OCI-LY3 (cell line): ENCODE data around the gene KIAA0040.
"Not testable (repeated sequence)": the region's sequence is repeated elsewhere in the genome, so short reads cannot be mapped to it uniquely, and the experiment has no call there.

Experiments used
- H2AFZ ChIP-seq: fragments of 200-600, 300-600 bp; shearing (Covaris generic); 2 replicates; pipeline ENCODE4 v1.6.0; 2014; ENCODE audit warnings: antibody characterized with exemption, low read depth, low read length
- H3K27ac ChIP-seq: fragments of 200-600, 300-600 bp; sonication (generic); 2 replicates; pipeline ENCODE4 v1.5.1; 2014; ENCODE audit warnings: mild to moderate bottlenecking, low read length, moderate library complexity, mixed read lengths
- H3K27me3 ChIP-seq: fragments of 200-600, 300-600 bp; sonication (generic); 2 replicates; pipeline ENCODE4 v1.6.1; 2014; ENCODE audit warnings: low read depth, low read length, mixed read lengths
- H3K36me3 ChIP-seq: fragments of 200-600, 300-600 bp; sonication (generic); replicated peaks from 2 replicates; pipeline ENCODE3; 2014; ENCODE audit warnings: low read depth, low read length, mixed read lengths
- H3K4me1 ChIP-seq: fragments of 300-600, 200-600 bp; sonication (generic); 2 replicates; pipeline ENCODE4 v1.6.1; 2014; ENCODE audit warnings: low read length, mixed read lengths
- H3K4me2 ChIP-seq: fragments of 200-600, 300-600 bp; sonication (generic); 2 replicates; pipeline ENCODE4 v1.6.1; 2014; ENCODE audit warnings: low read length, mixed read lengths
- H3K4me3 ChIP-seq: fragments of 300-600, 200-600 bp; sonication (generic); 2 replicates; pipeline ENCODE4 v1.5.1; 2014; ENCODE audit warnings: antibody characterized with exemption, mild to moderate bottlenecking, low read length, moderate library complexity
- H3K79me2 ChIP-seq: fragments of 300-600, 200-600 bp; shearing (Covaris generic); 2 replicates; pipeline ENCODE4 v1.6.1; 2014; ENCODE audit warnings: mild to moderate bottlenecking, low read length, mixed read lengths
- H3K9ac ChIP-seq: fragments of 300-600, 200-600 bp; shearing (Covaris generic); 2 replicates; pipeline ENCODE4 v1.6.0; 2014; ENCODE audit warnings: mild to moderate bottlenecking, low read length, moderate library complexity
- H3K9me3 ChIP-seq: fragments of 200-600, 300-600 bp; shearing (Covaris generic); 2 replicates; pipeline ENCODE4 v1.6.1; 2014; ENCODE audit warnings: low read length, mixed read lengths; ENCODE audit not compliant: insufficient read depth
- H4K20me1 ChIP-seq: fragments of 200-600, 300-600 bp; sonication (generic); 2 replicates; pipeline ENCODE4 v1.6.1; 2016; ENCODE audit warnings: low read length, mixed read lengths; ENCODE audit not compliant: insufficient read depth
- CTCF ChIP-seq: fragments of 200-600, 300-600 bp; sonication (generic); IDR thresholded peaks from 2 replicates; pipeline ENCODE4 v1.5.1; 2014; ENCODE audit warnings: antibody characterized with exemption, low read length, low read depth
- EZH2phosphoT487 ChIP-seq: fragments of 200-600 bp; shearing (Covaris generic); IDR thresholded peaks from 2 replicates; pipeline ENCODE4 v1.6.1; 2018; ENCODE audit warnings: antibody characterized with exemption, mixed run types, low read depth

The KIAA0040 gene

GRCh38 chr1:175118375-175119367 lies 73.9 kb downstream of the KIAA0040 start:
- Histone ChIP-seq H3K4me2 (no peak overlapping the region), H3K4me1 (peaks cover 6% of the 10 kb centered on the region; the same call in 1 of the 2 replicates), H2AFZ (no peak overlapping the region), H3K9ac (no peak overlapping the region), H3K36me3 (no peaks in the 10 kb centered on the region), H3K27me3 (peaks cover under 1% of the 10 kb centered on the region; the same call in 1 of the 2 replicates), H3K79me2 (no peaks in the 10 kb centered on the region), H3K27ac (no peak overlapping the region), H4K20me1 (no peaks in the 10 kb centered on the region), H3K9me3 (peaks cover 4% of the 10 kb centered on the region), H3K4me3 (no peak overlapping the region)
- TF ChIP-seq EZH2phosphoT487, result no peak

GRCh38 chr1:175116903-175117302 lies 75.7 kb downstream of the KIAA0040 start:
- no peak for TF ChIP-seq EZH2phosphoT487
- no peak for TF ChIP-seq CTCF
- Histone ChIP-seq H3K36me3 (no peaks in the 10 kb centered on the region), H3K4me1 (peaks cover 6% of the 10 kb centered on the region; the same call in 1 of the 2 replicates), H3K79me2 (no peaks in the 10 kb centered on the region), H2AFZ (no peak overlapping the region), H3K9ac (no peak overlapping the region), H3K4me3 (no peak overlapping the region), H4K20me1 (no peaks in the 10 kb centered on the region), H3K27ac (no peak overlapping the region), H3K9me3 (peaks cover 13% of the 10 kb centered on the region), H3K27me3 (peaks cover 7% of the 10 kb centered on the region; the same call in 1 of the 2 replicates), H3K4me2 (no peak overlapping the region)

- H3K4me2 ChIP-seq, result no peak overlapping the region
- no peak overlapping the region for H3K4me3 ChIP-seq
- no peaks in the 10 kb centered on the region for H3K79me2 ChIP-seq
- H3K4me1 ChIP-seq, result peaks cover 6% of the 10 kb centered on the region; the same call in 1 of the 2 replicates
- H2AFZ ChIP-seq, result no peak overlapping the region
- H3K9me3 ChIP-seq, result peaks cover 13% of the 10 kb centered on the region
- H3K9ac ChIP-seq, result no peak overlapping the region
- no peaks in the 10 kb centered on the region for H3K36me3 ChIP-seq
- peaks cover 7% of the 10 kb centered on the region; the same call in 1 of the 2 replicates for H3K27me3 ChIP-seq
- no peak for TF ChIP-seq EZH2phosphoT487
- TF ChIP-seq CTCF, result no peak
- H4K20me1 ChIP-seq, result no peaks in the 10 kb centered on the region
- H3K27ac ChIP-seq, result no peak overlapping the region
Observed at GRCh38 chr1:175116210-175116798, 76.3 kb downstream of the KIAA0040 start.

GRCh38 chr1:175114996-175115395 lies 77.6 kb downstream of the KIAA0040 start:
- Histone ChIP-seq H3K27ac (no peak overlapping the region), H4K20me1 (no peaks in the 10 kb centered on the region), H3K27me3 (peaks cover 7% of the 10 kb centered on the region; the same call in 1 of the 2 replicates), H3K4me1 (peaks cover 6% of the 10 kb centered on the region; the same call in 1 of the 2 replicates), H3K79me2 (no peaks in the 10 kb centered on the region), H3K4me2 (no peak overlapping the region), H3K9ac (no peak overlapping the region), H2AFZ (no peak overlapping the region), H3K36me3 (no peaks in the 10 kb centered on the region), H3K4me3 (no peak overlapping the region), H3K9me3 (peaks cover 13% of the 10 kb centered on the region)
- TF ChIP-seq EZH2phosphoT487, result no peak
- TF ChIP-seq CTCF, result no peak

- H3K4me2 ChIP-seq, H3K4me1 ChIP-seq, H4K20me1 ChIP-seq, H3K4me3 ChIP-seq, H3K9ac ChIP-seq, H3K9me3 ChIP-seq, H3K27ac ChIP-seq, H2AFZ ChIP-seq, H3K36me3 ChIP-seq, H3K27me3 ChIP-seq, H3K79me2 ChIP-seq: not testable (repeated sequence)
Observed at GRCh38 chr1:175108331-175108820, 84.2 kb downstream of the KIAA0040 start.
